Neural progenitor cell (in vitro differentiated cells): Measurements from ENCODE around the gene UCHL5. TPM values are rescaled to one million over a fixed set of nuclear protein-coding genes. Genes with fewer than 3 reads are reported as not detected.

Experiments used
- DNase-seq: peaks from one replicate; pipeline ENCODE4 v3.0.0-alpha.2; 2016; ENCODE audit warnings: low spot score
- H2AFZ ChIP-seq: fragments of 200-600 bp; sonication (generic); replicated peaks from 2 replicates; pipeline ENCODE4 v1.6.1; 2016; ENCODE audit warnings: antibody characterized with exemption
- H3F3A ChIP-seq: fragments of 200-600 bp; sonication (generic); 2 replicates; pipeline ENCODE4 v1.6.1; 2016; ENCODE audit warnings: antibody characterized with exemption, low read depth
- H3K27ac ChIP-seq: fragments of 200-600 bp; sonication (generic); 2 replicates; pipeline ENCODE4 v1.5.1; 2016; ENCODE audit warnings: mild to moderate bottlenecking
- H3K27me3 ChIP-seq: fragments of 200-600 bp; sonication (generic); 2 replicates; pipeline ENCODE4 v1.6.1; 2016; ENCODE audit warnings: mild to moderate bottlenecking, moderate library complexity
- H3K36me3 ChIP-seq: fragments of 200-600 bp; sonication (generic); 2 replicates; pipeline ENCODE4 v1.5.1; 2016
- H3K4me1 ChIP-seq: fragments of 200-600 bp; sonication (generic); 2 replicates; pipeline ENCODE4 v1.6.1; 2016; ENCODE audit warnings: mixed run types
- H3K4me2 ChIP-seq: fragments of 200-600 bp; sonication (generic); 2 replicates; pipeline ENCODE4 v1.6.1; 2016
- H3K4me3 ChIP-seq: fragments of 200-600 bp; sonication (generic); 2 replicates; pipeline ENCODE4 v1.5.1; 2016
- H3K79me2 ChIP-seq: fragments of 200-600 bp; sonication (generic); 2 replicates; pipeline ENCODE4 v1.6.1; 2016; ENCODE audit warnings: low read depth
- H3K9ac ChIP-seq: fragments of 200-600 bp; sonication (generic); 2 replicates; pipeline ENCODE4 v1.6.1; 2016
- H3K9me3 ChIP-seq: fragments of 200-600 bp; sonication (generic); 2 replicates; pipeline ENCODE4 v1.5.1; 2016; ENCODE audit warnings: low read depth
- H4K20me1 ChIP-seq: fragments of 200-600 bp; sonication (generic); 2 replicates; pipeline ENCODE4 v1.6.1; 2016; ENCODE audit warnings: low read depth
- H3K27ac Mint-ChIP-seq: 3 replicates; pipeline ENCODE4 v1.8.0; 2021; ENCODE audit warnings: mixed read lengths
- H3K27me3 Mint-ChIP-seq: 2 replicates; pipeline ENCODE4 v1.8.0; 2022; ENCODE audit warnings: low read depth, mild to moderate bottlenecking, inconsistent platforms, moderate library complexity, mixed read lengths; ENCODE audit not compliant: insufficient read depth
- H3K36me3 Mint-ChIP-seq: 3 replicates; pipeline ENCODE4 v1.8.0; 2021; ENCODE audit warnings: mixed read lengths
- H3K4me1 Mint-ChIP-seq: 3 replicates; pipeline ENCODE4 v1.8.0; 2021; ENCODE audit warnings: mixed read lengths
- H3K4me3 Mint-ChIP-seq: 3 replicates; pipeline ENCODE4 v1.8.0; 2021; ENCODE audit warnings: mild to moderate bottlenecking, moderate library complexity, mixed read lengths
- H3K9me3 Mint-ChIP-seq: 3 replicates; pipeline ENCODE4 v1.8.0; 2020; ENCODE audit warnings: mixed read lengths
- EZH2 ChIP-seq: fragments of 200-600 bp; sonication (generic); IDR thresholded peaks from 2 replicates; pipeline ENCODE4 v1.6.1; 2017; ENCODE audit warnings: antibody characterized with exemption, mild to moderate bottlenecking, moderate library complexity
- EZH2phosphoT487 ChIP-seq: fragments of 200-600 bp; sonication (generic); IDR thresholded peaks from 2 replicates; pipeline ENCODE4 v1.6.1; 2017; ENCODE audit warnings: antibody characterized with exemption
- small RNA-seq: library from RNA; depleted of rRNA; stranded (forward); fragments of <200 nt; gene quantifications from one replicate; pipeline ENCODE3, GENCODE V24; 2015
- total RNA-seq: library from RNA; depleted of rRNA; stranded (reverse); fragments of >200 nt; gene quantifications from 2 replicates; pipeline ENCODE4 v1.2.3, GENCODE V29; 2015; ENCODE audit warnings: low replicate concordance
- TF ChIP-seq, protein P1 (sequence below): fragments of 200-600 bp; sonication (generic); IDR thresholded peaks from 2 replicates; pipeline ENCODE4 v1.5.1; 2017; ENCODE audit warnings: antibody characterized with exemption, mild to moderate bottlenecking

The UCHL5 gene
- total RNA-seq, 1 donor from 2014 or later: 49.4 TPM

DNA sequence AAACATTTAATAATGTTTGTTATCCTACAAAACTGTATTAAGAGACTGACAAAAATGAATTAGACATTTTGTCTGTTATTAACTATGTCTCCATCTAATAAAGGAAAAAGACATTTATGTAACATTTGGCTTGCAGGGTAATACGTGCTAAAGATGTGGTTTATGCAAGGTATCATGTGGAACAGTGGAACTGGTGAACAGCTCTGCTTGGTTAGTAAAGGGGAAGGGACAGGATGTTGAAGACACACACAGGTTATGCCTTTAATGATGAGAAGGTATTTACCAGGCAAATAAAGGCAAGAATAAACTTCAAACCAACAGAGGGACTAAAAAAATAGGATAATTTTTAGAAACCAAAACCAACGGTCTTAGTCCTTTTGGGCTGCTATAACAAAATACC lies 93.1 kb downstream of the UCHL5 start:
- no peaks in the 10 kb centered on the region for H3K4me1 Mint-ChIP-seq
- H3K4me1 ChIP-seq: no peaks in the 10 kb centered on the region
- H3K27ac ChIP-seq: no peak overlapping the region
- H3K9me3 ChIP-seq: no peaks in the 10 kb centered on the region
- no peak overlapping the region for H3K4me3 Mint-ChIP-seq
- H2AFZ ChIP-seq: no peak overlapping the region
- no peaks in the 10 kb centered on the region for H3K27me3 Mint-ChIP-seq
- no peak overlapping the region for H3K4me2 ChIP-seq
- H3F3A ChIP-seq: no peaks in the 10 kb centered on the region
- no peaks in the 10 kb centered on the region for H3K9me3 Mint-ChIP-seq
- no peaks in the 10 kb centered on the region for H3K79me2 ChIP-seq
- no peak overlapping the region for H3K9ac ChIP-seq
- TF ChIP-seq EZH2phosphoT487: no peak
- no peaks in the 10 kb centered on the region for H3K36me3 Mint-ChIP-seq
- no peak overlapping the region for H3K4me3 ChIP-seq
- H4K20me1 ChIP-seq: no peaks in the 10 kb centered on the region
- no peaks in the 10 kb centered on the region for H3K36me3 ChIP-seq
- DNase-seq: no peak
- H3K27ac Mint-ChIP-seq: no peak overlapping the region
- no peaks in the 10 kb centered on the region for H3K27me3 ChIP-seq

DNA sequence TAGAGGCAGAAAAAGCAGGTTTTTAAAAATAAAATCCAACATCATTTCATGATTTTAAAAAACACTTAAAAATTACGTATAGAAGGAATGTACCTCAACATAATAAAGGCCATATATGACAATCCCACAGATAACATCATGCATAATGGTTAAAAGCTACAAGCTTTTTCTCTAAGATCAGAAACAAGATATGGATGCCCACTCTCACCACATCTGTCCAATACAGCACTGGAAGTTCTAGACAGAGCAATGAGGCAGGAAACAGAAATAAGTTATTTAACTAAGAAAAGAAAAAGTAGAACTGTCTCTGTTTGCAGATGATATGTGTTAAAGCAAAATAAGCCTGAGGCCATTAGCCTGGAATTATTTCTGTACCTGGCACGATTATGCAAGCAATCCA lies 96.3 kb downstream of the UCHL5 start:
- DNase-seq: no peak
- Histone ChIP-seq H3K36me3 (no peaks in the 10 kb centered on the region), H3F3A (no peaks in the 10 kb centered on the region), H3K9ac (no peak overlapping the region), H3K27ac (no peak overlapping the region), H3K9me3 (no peaks in the 10 kb centered on the region), H3K4me3 (no peak overlapping the region), H3K4me1 (no peaks in the 10 kb centered on the region), H3K27me3 (no peaks in the 10 kb centered on the region), H4K20me1 (no peaks in the 10 kb centered on the region), H2AFZ (no peak overlapping the region), H3K4me2 (no peak overlapping the region), H3K79me2 (no peaks in the 10 kb centered on the region)
- H3K27ac Mint-ChIP-seq: no peak overlapping the region
- H3K36me3 Mint-ChIP-seq: no peaks in the 10 kb centered on the region
- H3K4me3 Mint-ChIP-seq: no peak overlapping the region
- no peaks in the 10 kb centered on the region for H3K27me3 Mint-ChIP-seq
- no peaks in the 10 kb centered on the region for H3K4me1 Mint-ChIP-seq
- TF ChIP-seq, protein P1, sequence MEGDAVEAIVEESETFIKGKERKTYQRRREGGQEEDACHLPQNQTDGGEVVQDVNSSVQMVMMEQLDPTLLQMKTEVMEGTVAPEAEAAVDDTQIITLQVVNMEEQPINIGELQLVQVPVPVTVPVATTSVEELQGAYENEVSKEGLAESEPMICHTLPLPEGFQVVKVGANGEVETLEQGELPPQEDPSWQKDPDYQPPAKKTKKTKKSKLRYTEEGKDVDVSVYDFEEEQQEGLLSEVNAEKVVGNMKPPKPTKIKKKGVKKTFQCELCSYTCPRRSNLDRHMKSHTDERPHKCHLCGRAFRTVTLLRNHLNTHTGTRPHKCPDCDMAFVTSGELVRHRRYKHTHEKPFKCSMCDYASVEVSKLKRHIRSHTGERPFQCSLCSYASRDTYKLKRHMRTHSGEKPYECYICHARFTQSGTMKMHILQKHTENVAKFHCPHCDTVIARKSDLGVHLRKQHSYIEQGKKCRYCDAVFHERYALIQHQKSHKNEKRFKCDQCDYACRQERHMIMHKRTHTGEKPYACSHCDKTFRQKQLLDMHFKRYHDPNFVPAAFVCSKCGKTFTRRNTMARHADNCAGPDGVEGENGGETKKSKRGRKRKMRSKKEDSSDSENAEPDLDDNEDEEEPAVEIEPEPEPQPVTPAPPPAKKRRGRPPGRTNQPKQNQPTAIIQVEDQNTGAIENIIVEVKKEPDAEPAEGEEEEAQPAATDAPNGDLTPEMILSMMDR: no peak
- TF ChIP-seq EZH2phosphoT487 (no peak), EZH2 (no peak)
- no peaks in the 10 kb centered on the region for H3K9me3 Mint-ChIP-seq

Small RNAs within 50 kb of the gene (small RNA-seq; reads per million reads assigned to genes)
- not detected for gene SCARNA18B

Other genes with a start within 250 kb of the UCHL5 start
- gene RO60, start 252 bp upstream of the UCHL5 start, total RNA-seq: 158 and 200 TPM in 2 replicates
- gene GLRX2, start 46.1 kb upstream of the UCHL5 start, total RNA-seq: 1.9 and 2.6 TPM in 2 replicates
- 26.5 and 49.2 TPM in 2 replicates for gene CDC73, start 62.7 kb upstream of the UCHL5 start, total RNA-seq
- not detected in 2 replicates for gene B3GALT2, start 127.3 kb upstream of the UCHL5 start, total RNA-seq